HEK293 (cell line): ENCODE measurements around the gene DCLRE1C.
A peak's percentile ranks its signal among the peaks of the same experiment; 100 is the strongest.

ENCODE experiments used
- CTCF ChIA-PET: fragments of 350-600 bp; formaldehyde crosslinking; extraction: SDS; loops from one replicate; lab custom pipeline; 2021; ENCODE audit warnings: antibody characterized with exemption; lab: Yijun Ruan, JAX
- POLR2A ChIA-PET: fragments of 300-600 bp; formaldehyde crosslinking; extraction: SDS; loops from one replicate; lab custom pipeline; 2020; ENCODE audit warnings: antibody characterized with exemption, inconsistent platforms; lab: Yijun Ruan, JAX
- H3K27ac ChIP-seq: fragments of 200-500 bp; sonication (Bioruptor generic); 2 replicates; pipeline ENCODE4 v1.5.1; 2014; ENCODE audit warnings: low read depth, low read length, control low read depth, inconsistent platforms; ENCODE audit errors: extremely low read depth
- H3K36me3 ChIP-seq, 2 experiments: fragments of 200-500 bp in 1 of 2; sonication (Bioruptor generic) in 1 of 2; 1 replicate in 1 of 2; 2 replicates in 1 of 2; pipeline ENCODE4 v1.5.1; 2014 to 2017; ENCODE audit warnings: inconsistent platforms in 2 of 2, low read length in 2 of 2; ENCODE audit not compliant: control insufficient read depth in 2 of 2, insufficient read depth in 1 of 2
- H3K4me1 ChIP-seq: fragments of 200-500 bp; sonication (Bioruptor generic); 2 replicates; pipeline ENCODE4 v1.5.1; 2014; ENCODE audit warnings: mild to moderate bottlenecking, low read length, inconsistent platforms; ENCODE audit not compliant: control insufficient read depth, insufficient read depth
- H3K4me3 ChIP-seq: 2 replicates; pipeline ENCODE4 v1.5.1; 2011; ENCODE audit warnings: low read depth, mild to moderate bottlenecking, control low read depth, low read length, moderate library complexity
- H3K9me3 ChIP-seq: fragments of 200-500 bp; sonication (Bioruptor generic); 2 replicates; pipeline ENCODE4 v1.5.1; 2014; ENCODE audit warnings: low read depth, low read length, inconsistent platforms; ENCODE audit not compliant: control insufficient read depth, insufficient read depth
- FEZF1 ChIP-seq: fragments of 450-650 bp; formaldehyde crosslinking; IDR thresholded peaks from 2 replicates; pipeline ENCODE4 v1.5.1; 2016; ENCODE audit warnings: missing biosample characterization, missing genetic modification characterization
- GFI1B ChIP-seq: fragments of 450-650 bp; formaldehyde crosslinking; IDR thresholded peaks from 2 replicates; pipeline ENCODE4 v1.5.1; 2016; ENCODE audit warnings: missing biosample characterization, missing genetic modification characterization
- HOXC10 ChIP-seq: sonication (generic); formaldehyde crosslinking; IDR thresholded peaks from 2 replicates; pipeline ENCODE4 v1.8.1; 2023; ENCODE audit warnings: mild to moderate bottlenecking, missing genetic modification reagents
- KLF1 ChIP-seq: fragments of 450-650 bp; formaldehyde crosslinking; IDR thresholded peaks from 2 replicates; pipeline ENCODE4 v1.5.1; 2016; ENCODE audit warnings: missing biosample characterization, missing genetic modification characterization
- SCRT1 ChIP-seq: fragments of 450-650 bp; formaldehyde crosslinking; IDR thresholded peaks from 2 replicates; pipeline ENCODE4 v1.5.1; 2016; ENCODE audit warnings: missing biosample characterization, missing genetic modification characterization, borderline replicate concordance
- SP3 ChIP-seq: fragments of 450-650 bp; formaldehyde crosslinking; IDR thresholded peaks from 2 replicates; pipeline ENCODE4 v1.5.1; 2016; ENCODE audit warnings: missing biosample characterization, missing genetic modification characterization
- TCF7L2 ChIP-seq: IDR thresholded peaks from 2 replicates; pipeline ENCODE4 v1.6.1; 2011; ENCODE audit warnings: low read depth, mild to moderate bottlenecking, inconsistent platforms, low read length, moderate library complexity, borderline replicate concordance
- ZBTB21 ChIP-seq: fragments of 450-650 bp; formaldehyde crosslinking; IDR thresholded peaks from 2 replicates; pipeline ENCODE4 v1.5.1; 2017; ENCODE audit warnings: missing biosample characterization, missing genetic modification characterization
- ZBTB8A ChIP-seq: fragments of 450-650 bp; formaldehyde crosslinking; IDR thresholded peaks from 2 replicates; pipeline ENCODE4 v1.5.1; 2016; ENCODE audit warnings: missing biosample characterization, missing genetic modification characterization
- ZFP41 ChIP-seq: fragments of 450-650 bp; formaldehyde crosslinking; IDR thresholded peaks from 2 replicates; pipeline ENCODE4 v1.5.1; 2016; ENCODE audit warnings: missing biosample characterization, missing genetic modification characterization, borderline replicate concordance
- ZIC2 ChIP-seq: fragments of 450-650 bp; formaldehyde crosslinking; IDR thresholded peaks from 2 replicates; pipeline ENCODE4 v1.5.1; 2016; ENCODE audit warnings: missing biosample characterization, missing genetic modification characterization
- ZNF112 ChIP-seq: fragments of 450-650 bp; formaldehyde crosslinking; IDR thresholded peaks from 2 replicates; pipeline ENCODE4 v1.5.0; 2017; ENCODE audit warnings: missing biosample characterization, missing genetic modification characterization
- ZNF16 ChIP-seq: fragments of 450-650 bp; formaldehyde crosslinking; IDR thresholded peaks from 2 replicates; pipeline ENCODE4 v1.5.1; 2016; ENCODE audit warnings: low read depth, missing biosample characterization, missing genetic modification characterization
- ZNF174 ChIP-seq: fragments of 450-650 bp; formaldehyde crosslinking; IDR thresholded peaks from 2 replicates; pipeline ENCODE4 v1.5.0; 2017; ENCODE audit warnings: missing biosample characterization, mild to moderate bottlenecking, missing genetic modification characterization
- ZNF2 ChIP-seq: fragments of 450-650 bp; formaldehyde crosslinking; IDR thresholded peaks from 2 replicates; pipeline ENCODE4 v1.5.1; 2016; ENCODE audit warnings: missing biosample characterization, missing genetic modification characterization
- ZNF223 ChIP-seq: fragments of 450-650 bp; formaldehyde crosslinking; IDR thresholded peaks from 2 replicates; pipeline ENCODE4 v1.5.1; 2016; ENCODE audit warnings: missing biosample characterization, missing genetic modification characterization
- ZNF266 ChIP-seq: fragments of 450-650 bp; formaldehyde crosslinking; IDR thresholded peaks from 2 replicates; pipeline ENCODE4 v1.5.1; 2016; ENCODE audit warnings: missing biosample characterization, missing genetic modification characterization, low read depth
- ZNF423 ChIP-seq: fragments of 450-650 bp; formaldehyde crosslinking; IDR thresholded peaks from 2 replicates; pipeline ENCODE4 v1.5.1; 2016; ENCODE audit warnings: missing biosample characterization, missing genetic modification characterization
- ZNF433 ChIP-seq: fragments of 450-650 bp; formaldehyde crosslinking; IDR thresholded peaks from 2 replicates; pipeline ENCODE4 v1.5.1; 2016; ENCODE audit warnings: missing biosample characterization, missing genetic modification characterization, low read depth
- ZNF514 ChIP-seq: fragments of 450-650 bp; formaldehyde crosslinking; IDR thresholded peaks from 2 replicates; pipeline ENCODE4 v1.5.1; 2016; ENCODE audit warnings: missing biosample characterization, missing genetic modification characterization
- ZNF561 ChIP-seq: fragments of 450-650 bp; IDR thresholded peaks from 2 replicates; pipeline ENCODE4 v1.5.1; 2018; ENCODE audit warnings: missing biosample characterization, missing genetic modification characterization, borderline replicate concordance
- ZNF596 ChIP-seq: fragments of 450-650 bp; IDR thresholded peaks from 2 replicates; pipeline ENCODE4 v1.5.0; 2018; ENCODE audit warnings: missing biosample characterization, mild to moderate bottlenecking, missing genetic modification characterization, moderate library complexity
- ZNF621 ChIP-seq: fragments of 450-650 bp; formaldehyde crosslinking; IDR thresholded peaks from 2 replicates; pipeline ENCODE4 v1.5.1; 2017; ENCODE audit warnings: missing biosample characterization, missing genetic modification characterization
- ZNF626 ChIP-seq: fragments of 450-650 bp; sonication (Bioruptor Pico); formaldehyde crosslinking; IDR thresholded peaks from 2 replicates; pipeline ENCODE4 v1.5.1; 2018; ENCODE audit warnings: missing biosample characterization, missing genetic modification characterization, inconsistent platforms
- ZNF776 ChIP-seq: fragments of 450-650 bp; formaldehyde crosslinking; IDR thresholded peaks from 2 replicates; pipeline ENCODE4 v1.5.0; 2017; ENCODE audit warnings: missing biosample characterization, missing genetic modification characterization, borderline replicate concordance
- ZNF792 ChIP-seq: fragments of 450-650 bp; formaldehyde crosslinking; IDR thresholded peaks from 2 replicates; pipeline ENCODE4 v1.5.1; 2016; ENCODE audit warnings: missing biosample characterization, missing genetic modification characterization
- ZNF830 ChIP-seq: fragments of 450-650 bp; IDR thresholded peaks from 2 replicates; pipeline ENCODE4 v1.5.0; 2018; ENCODE audit warnings: missing biosample characterization, missing genetic modification characterization, low read depth, mild to moderate bottlenecking, moderate library complexity
- ZSCAN30 ChIP-seq: fragments of 450-650 bp; IDR thresholded peaks from 2 replicates; pipeline ENCODE4 v1.5.1; 2018; ENCODE audit warnings: missing biosample characterization, mild to moderate bottlenecking, missing genetic modification characterization, moderate library complexity
- TF ChIP-seq, protein P1 (sequence below): fragments of 450-650 bp; formaldehyde crosslinking; IDR thresholded peaks from 2 replicates; pipeline ENCODE4 v1.5.1; 2016; ENCODE audit warnings: missing biosample characterization, missing genetic modification characterization
- TF ChIP-seq, protein P2 (sequence below): IDR thresholded peaks from 2 replicates; pipeline ENCODE4 v1.6.1; 2011; ENCODE audit warnings: mild to moderate bottlenecking, low read depth, low read length, borderline replicate concordance
- TF ChIP-seq, protein P3 (sequence below): fragments of 450-650 bp; formaldehyde crosslinking; IDR thresholded peaks from 2 replicates; pipeline ENCODE4 v1.5.1; 2016; ENCODE audit warnings: missing biosample characterization, missing genetic modification characterization, borderline replicate concordance

Gene DCLRE1C

DNA sequence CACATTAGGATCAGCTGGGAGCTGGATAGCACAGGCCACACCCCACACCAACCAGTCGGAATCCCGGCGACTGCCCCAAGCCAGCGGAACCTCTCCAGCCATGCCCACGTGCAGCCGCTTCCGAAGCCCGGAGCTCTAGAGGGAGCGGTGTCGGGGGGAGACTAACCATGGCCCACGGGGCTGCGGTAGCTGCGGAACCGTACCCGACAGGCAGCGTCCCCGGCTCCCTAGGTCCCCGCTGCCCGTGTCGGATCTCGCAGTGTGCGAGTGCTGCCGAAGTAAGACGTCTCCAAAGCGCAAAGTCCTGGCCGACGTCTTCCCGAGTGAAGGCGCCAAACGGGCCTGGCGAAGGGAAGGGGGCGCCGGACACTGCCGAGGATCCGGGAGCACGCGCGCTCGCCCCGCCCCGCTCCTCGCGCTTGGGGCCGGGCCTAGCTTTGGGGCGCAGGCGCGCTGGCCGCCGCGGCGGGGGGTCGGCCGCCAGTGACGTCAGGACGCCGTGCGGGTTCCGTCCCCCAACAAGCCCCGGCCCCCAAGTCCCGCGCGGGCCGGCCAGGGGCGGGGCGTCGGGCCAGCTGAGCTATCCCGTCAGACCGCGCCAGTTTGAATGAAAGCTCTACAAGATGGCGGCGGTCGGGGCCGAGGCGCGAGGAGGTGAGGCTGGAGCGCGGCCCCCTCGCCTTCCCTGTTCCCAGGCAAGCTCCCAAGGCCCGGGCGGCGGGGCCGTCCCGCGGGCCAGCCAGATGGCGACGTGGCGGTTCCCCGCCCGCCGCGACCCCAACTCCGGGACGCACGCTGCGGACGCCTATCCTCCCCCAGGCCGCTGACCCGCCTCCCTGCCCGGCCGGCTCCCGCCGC, 75.4 kb downstream of the DCLRE1C start, which contains the start of gene SUV39H2:
Gene SUV39H2, plus strand, starts transcription at position 601 of the 858 bp plus-strand sequence. Its CDS starts 23 bp downstream, at position 624.
- H3K4me3 ChIP-seq = peak within 1 kb of the TSS; percentile 82
- no peaks in the 10 kb centered on the region for H3K9me3 ChIP-seq
- ChIA-PET CTCF (interaction anchor here (0.5 to 1.2 kb wide), 5 partner anchors 16 to 389 kb away, joined by 3 to 6 read pairs (median 4); no protein-coding TSS in a partner anchor), POLR2A (interaction anchor here (0.9 to 4.9 kb wide), 10 partner anchors 9 to 290 kb away, joined by 3 to 68 read pairs (median 6); partner anchors contain the start of genes CDNF, DCLRE1C, HSPA14 and MEIG1)
- no peaks in the 10 kb centered on the region for H3K4me1 ChIP-seq
- peaks cover 3 to 24% of the 10 kb centered on the region in 2 experiments; a peak in 2 of 3 replicates for H3K36me3 ChIP-seq
- H3K27ac ChIP-seq = peak within 1 kb of the TSS; percentile 93
- no peak; the same call in 1 of the 2 replicates for TF ChIP-seq ZBTB8A
- TF ChIP-seq ZNF792 (tag by site-specific recombination) = no peak
- TF ChIP-seq ZIC2 (tag by site-specific recombination) = no peak
- TF ChIP-seq SCRT1 (tag by site-specific recombination) = no peak
- no peak for TF ChIP-seq ZNF596 (tag by site-specific recombination)
- no peak for TF ChIP-seq ZNF626 (tag by site-specific recombination)
- TF ChIP-seq ZNF561 (tag by site-specific recombination) = peak; percentile 46; the same call in 1 of the 2 replicates
- TF ChIP-seq ZNF2 (tag by site-specific recombination) = peak; percentile 90
- TF ChIP-seq ZNF423 (tag by site-specific recombination) = no peak
- no peak for TF ChIP-seq ZNF776
- TF ChIP-seq ZBTB21 (tag by site-specific recombination) = 0 out of 2 replicates have a peak, but pooled peaks have one; percentile 38
- TF ChIP-seq ZNF830 (tag by site-specific recombination) = no peak
- no peak for TF ChIP-seq ZNF16
- TF ChIP-seq TCF7L2 = no peak
- TF ChIP-seq, protein P1, sequence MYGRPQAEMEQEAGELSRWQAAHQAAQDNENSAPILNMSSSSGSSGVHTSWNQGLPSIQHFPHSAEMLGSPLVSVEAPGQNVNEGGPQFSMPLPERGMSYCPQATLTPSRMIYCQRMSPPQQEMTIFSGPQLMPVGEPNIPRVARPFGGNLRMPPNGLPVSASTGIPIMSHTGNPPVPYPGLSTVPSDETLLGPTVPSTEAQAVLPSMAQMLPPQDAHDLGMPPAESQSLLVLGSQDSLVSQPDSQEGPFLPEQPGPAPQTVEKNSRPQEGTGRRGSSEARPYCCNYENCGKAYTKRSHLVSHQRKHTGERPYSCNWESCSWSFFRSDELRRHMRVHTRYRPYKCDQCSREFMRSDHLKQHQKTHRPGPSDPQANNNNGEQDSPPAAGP (tag by site-specific recombination) = peak; percentile 46
- peak; percentile 97 for TF ChIP-seq ZNF223 (tag by site-specific recombination)
- TF ChIP-seq FEZF1 (tag by site-specific recombination) = no peak
- TF ChIP-seq HOXC10 (CRISPR knock-in tag) = 0 out of 2 replicates have a peak, but pooled peaks have one; percentile 30
- no peak; the same call in none of the 2 replicates for TF ChIP-seq ZSCAN30 (tag by site-specific recombination)
- TF ChIP-seq ZNF266 (tag by site-specific recombination) = no peak
- TF ChIP-seq KLF1 (tag by site-specific recombination) = peak; percentile 52
- no peak for TF ChIP-seq ZNF621 (tag by site-specific recombination)
- TF ChIP-seq SP3 (tag by site-specific recombination) = peak; percentile 32; the same call in 1 of the 2 replicates
- TF ChIP-seq, protein P2, sequence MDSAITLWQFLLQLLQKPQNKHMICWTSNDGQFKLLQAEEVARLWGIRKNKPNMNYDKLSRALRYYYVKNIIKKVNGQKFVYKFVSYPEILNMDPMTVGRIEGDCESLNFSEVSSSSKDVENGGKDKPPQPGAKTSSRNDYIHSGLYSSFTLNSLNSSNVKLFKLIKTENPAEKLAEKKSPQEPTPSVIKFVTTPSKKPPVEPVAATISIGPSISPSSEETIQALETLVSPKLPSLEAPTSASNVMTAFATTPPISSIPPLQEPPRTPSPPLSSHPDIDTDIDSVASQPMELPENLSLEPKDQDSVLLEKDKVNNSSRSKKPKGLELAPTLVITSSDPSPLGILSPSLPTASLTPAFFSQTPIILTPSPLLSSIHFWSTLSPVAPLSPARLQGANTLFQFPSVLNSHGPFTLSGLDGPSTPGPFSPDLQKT = no peak
- no peak for TF ChIP-seq ZFP41 (tag by site-specific recombination)
- TF ChIP-seq GFI1B (tag by site-specific recombination) = no peak
- no peak for TF ChIP-seq ZNF433 (tag by site-specific recombination)
- no peak for TF ChIP-seq ZNF174 (tag by site-specific recombination)
- TF ChIP-seq ZNF514 (tag by site-specific recombination) = no peak
- TF ChIP-seq ZNF112 (tag by site-specific recombination) = no peak
- TF ChIP-seq, protein P3, sequence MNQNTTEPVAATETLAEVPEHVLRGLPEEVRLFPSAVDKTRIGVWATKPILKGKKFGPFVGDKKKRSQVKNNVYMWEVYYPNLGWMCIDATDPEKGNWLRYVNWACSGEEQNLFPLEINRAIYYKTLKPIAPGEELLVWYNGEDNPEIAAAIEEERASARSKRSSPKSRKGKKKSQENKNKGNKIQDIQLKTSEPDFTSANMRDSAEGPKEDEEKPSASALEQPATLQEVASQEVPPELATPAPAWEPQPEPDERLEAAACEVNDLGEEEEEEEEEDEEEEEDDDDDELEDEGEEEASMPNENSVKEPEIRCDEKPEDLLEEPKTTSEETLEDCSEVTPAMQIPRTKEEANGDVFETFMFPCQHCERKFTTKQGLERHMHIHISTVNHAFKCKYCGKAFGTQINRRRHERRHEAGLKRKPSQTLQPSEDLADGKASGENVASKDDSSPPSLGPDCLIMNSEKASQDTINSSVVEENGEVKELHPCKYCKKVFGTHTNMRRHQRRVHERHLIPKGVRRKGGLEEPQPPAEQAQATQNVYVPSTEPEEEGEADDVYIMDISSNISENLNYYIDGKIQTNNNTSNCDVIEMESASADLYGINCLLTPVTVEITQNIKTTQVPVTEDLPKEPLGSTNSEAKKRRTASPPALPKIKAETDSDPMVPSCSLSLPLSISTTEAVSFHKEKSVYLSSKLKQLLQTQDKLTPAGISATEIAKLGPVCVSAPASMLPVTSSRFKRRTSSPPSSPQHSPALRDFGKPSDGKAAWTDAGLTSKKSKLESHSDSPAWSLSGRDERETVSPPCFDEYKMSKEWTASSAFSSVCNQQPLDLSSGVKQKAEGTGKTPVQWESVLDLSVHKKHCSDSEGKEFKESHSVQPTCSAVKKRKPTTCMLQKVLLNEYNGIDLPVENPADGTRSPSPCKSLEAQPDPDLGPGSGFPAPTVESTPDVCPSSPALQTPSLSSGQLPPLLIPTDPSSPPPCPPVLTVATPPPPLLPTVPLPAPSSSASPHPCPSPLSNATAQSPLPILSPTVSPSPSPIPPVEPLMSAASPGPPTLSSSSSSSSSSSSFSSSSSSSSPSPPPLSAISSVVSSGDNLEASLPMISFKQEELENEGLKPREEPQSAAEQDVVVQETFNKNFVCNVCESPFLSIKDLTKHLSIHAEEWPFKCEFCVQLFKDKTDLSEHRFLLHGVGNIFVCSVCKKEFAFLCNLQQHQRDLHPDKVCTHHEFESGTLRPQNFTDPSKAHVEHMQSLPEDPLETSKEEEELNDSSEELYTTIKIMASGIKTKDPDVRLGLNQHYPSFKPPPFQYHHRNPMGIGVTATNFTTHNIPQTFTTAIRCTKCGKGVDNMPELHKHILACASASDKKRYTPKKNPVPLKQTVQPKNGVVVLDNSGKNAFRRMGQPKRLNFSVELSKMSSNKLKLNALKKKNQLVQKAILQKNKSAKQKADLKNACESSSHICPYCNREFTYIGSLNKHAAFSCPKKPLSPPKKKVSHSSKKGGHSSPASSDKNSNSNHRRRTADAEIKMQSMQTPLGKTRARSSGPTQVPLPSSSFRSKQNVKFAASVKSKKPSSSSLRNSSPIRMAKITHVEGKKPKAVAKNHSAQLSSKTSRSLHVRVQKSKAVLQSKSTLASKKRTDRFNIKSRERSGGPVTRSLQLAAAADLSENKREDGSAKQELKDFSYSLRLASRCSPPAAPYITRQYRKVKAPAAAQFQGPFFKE (tag by site-specific recombination) = no peak
